SK-N-MC (cell line): Measurements from ENCODE around the gene SH3RF3.

ENCODE experiments used
- DNase-seq: peaks from one replicate; pipeline ENCODE4 v3.0.0-alpha.2; 2011; ENCODE audit warnings: low read depth, low spot score
- H3K27ac ChIP-seq: fragments of 200-600 bp; sonication (generic); 2 replicates; pipeline ENCODE4 v1.5.1; 2016; ENCODE audit warnings: mixed run types
- H3K36me3 ChIP-seq: fragments of 200-600 bp; sonication (generic); 2 replicates; pipeline ENCODE4 v1.6.1; 2017; ENCODE audit warnings: antibody characterized with exemption, low read length, mixed read lengths; ENCODE audit not compliant: insufficient read depth
- H3K4me3 ChIP-seq: fragments of 200-600 bp; sonication (generic); 2 replicates; pipeline ENCODE4 v1.5.1; 2016
- H3K9ac ChIP-seq: fragments of 200-600 bp; sonication (generic); 2 replicates; pipeline ENCODE4 v1.8.0; 2017; ENCODE audit warnings: mixed run types, mixed read lengths; ENCODE audit not compliant: insufficient read length
- H3K9me3 ChIP-seq: fragments of 200-600 bp; sonication (generic); 2 replicates; pipeline ENCODE4 v1.6.1; 2017; ENCODE audit warnings: low read depth, mild to moderate bottlenecking, antibody characterized with exemption, low read length, moderate library complexity, mixed read lengths
- EZH2 ChIP-seq: fragments of 200-600 bp; sonication (generic); IDR thresholded peaks from one replicate; pipeline ENCODE4 v1.6.1; 2017; ENCODE audit warnings: antibody characterized with exemption
- FOXP2 ChIP-seq: optimal IDR thresholded peaks from 2 replicates; pipeline ENCODE3; 2011; ENCODE audit warnings: mild to moderate bottlenecking, moderate library complexity; ENCODE audit not compliant: insufficient read depth; ENCODE audit errors: extremely low read length, control extremely low read depth
- POLR2AphosphoS5 ChIP-seq: IDR thresholded peaks from 2 replicates; pipeline ENCODE4 v1.6.1; 2012; ENCODE audit warnings: mild to moderate bottlenecking, low read depth, low read length, borderline replicate concordance

Gene SH3RF3

DNA sequence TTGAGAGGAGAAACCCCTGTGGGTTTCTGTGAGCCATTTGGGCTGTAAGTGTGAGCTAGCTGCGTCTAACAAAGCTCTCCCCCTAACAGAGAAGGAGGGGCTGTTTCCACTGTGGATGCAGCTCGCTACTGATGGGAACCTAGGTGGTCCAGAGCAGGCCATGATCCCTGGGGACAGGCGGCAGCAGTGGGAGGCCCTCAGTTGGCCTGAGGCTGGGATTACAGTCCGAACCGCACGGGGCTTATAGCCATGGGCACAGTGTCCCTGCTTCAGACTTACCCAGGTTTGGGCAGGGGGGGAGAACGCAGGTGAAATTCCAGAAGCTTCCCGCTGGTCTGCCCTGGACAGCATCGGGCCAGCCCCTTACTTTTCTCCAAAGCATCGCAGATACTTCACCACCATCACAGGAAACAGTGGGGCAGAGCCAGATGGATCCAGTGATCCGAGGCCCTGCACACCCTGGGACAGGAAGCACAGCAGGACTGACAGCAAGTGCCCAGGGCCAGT is 345.4 kb downstream of the SH3RF3 start:
- Histone ChIP-seq H3K9me3 (no peaks in the 10 kb centered on the region), H3K27ac (no peak overlapping the region), H3K9ac (no peak overlapping the region), H3K36me3 (no peaks in the 10 kb centered on the region), H3K4me3 (no peak overlapping the region)
- TF ChIP-seq EZH2 (no peak), FOXP2 (no peak), POLR2AphosphoS5 (no peak)
- DNase-seq, result no peak

DNA sequence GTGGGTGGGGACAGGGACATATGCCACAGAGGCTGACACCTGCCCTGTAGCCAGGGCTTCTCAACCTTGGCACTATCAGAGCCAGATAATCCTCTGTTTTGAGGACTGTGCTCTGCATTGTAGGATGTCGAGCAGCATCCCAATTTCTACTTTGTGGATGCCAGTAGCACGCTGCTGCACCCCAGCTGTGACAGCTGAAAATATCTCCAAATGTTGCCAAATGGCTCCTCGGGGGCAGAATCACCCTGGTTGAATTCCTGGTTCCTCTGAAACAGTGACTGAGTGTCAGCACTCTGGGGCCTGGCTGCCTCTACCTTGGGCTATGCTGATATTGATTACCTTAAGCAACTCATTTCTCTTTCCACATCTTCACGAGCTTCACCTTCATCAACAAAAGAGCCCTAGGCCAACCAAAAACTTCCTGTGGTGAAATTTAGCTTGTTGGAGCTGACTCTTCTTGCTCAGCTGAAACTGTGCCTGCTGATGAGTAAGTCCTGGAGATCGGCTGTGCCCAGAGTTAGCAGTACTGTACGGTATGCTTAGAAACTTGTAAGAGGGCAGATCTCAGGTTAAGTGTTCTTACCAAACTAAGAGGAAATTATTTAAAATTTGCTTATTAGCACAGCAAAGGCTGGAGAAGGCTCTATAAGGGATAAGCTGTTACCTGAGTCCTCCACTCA is 346.7 kb downstream of the SH3RF3 start:
- Histone ChIP-seq H3K4me3 (no peak overlapping the region), H3K27ac (no peak overlapping the region), H3K9ac (no peak overlapping the region), H3K36me3 (no peaks in the 10 kb centered on the region), H3K9me3 (no peaks in the 10 kb centered on the region)
- no peak for DNase-seq
- TF ChIP-seq POLR2AphosphoS5 (no peak), EZH2 (no peak), FOXP2 (no peak)

- Histone ChIP-seq H3K9ac (no peak overlapping the region), H3K27ac (no peak overlapping the region), H3K36me3 (no peaks in the 10 kb centered on the region), H3K9me3 (no peaks in the 10 kb centered on the region), H3K4me3 (no peak overlapping the region)
- DNase-seq, result no peak
- TF ChIP-seq POLR2AphosphoS5 (no peak), FOXP2 (no peak), EZH2 (no peak)
Observed at GRCh38 chr2:109476641-109477441, 347.8 kb downstream of the SH3RF3 start.

DNA sequence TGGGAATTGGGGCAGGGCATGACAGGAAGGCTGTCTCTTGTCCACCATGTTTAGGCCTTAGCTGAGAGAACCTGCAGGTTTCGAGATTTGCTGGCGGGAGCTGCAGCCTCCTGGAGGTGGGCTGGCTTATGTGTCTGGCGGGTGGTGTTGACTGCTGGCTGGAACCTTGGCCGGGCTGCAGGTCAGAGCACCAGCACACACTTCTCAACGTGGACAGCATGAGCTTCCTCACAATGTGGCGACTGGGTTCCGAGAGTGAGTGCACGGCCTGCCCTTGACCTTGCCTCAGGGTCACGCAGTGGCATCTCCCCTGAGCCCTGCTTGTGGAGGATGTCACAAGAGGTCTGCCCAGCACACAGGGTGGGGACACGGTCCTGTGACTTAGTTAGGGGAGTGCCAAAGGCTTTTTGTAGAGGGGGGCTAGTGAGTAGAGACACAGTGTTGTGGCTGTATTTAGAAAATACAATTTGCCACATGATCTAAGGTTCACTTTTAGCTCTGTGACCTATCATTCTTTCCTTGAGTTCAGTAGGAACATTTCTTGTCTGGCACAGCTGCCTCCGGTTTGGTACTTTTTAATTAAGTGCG is 350.0 kb downstream of the SH3RF3 start:
- Histone ChIP-seq H3K4me3 (no peak overlapping the region), H3K36me3 (no peaks in the 10 kb centered on the region), H3K9me3 (no peaks in the 10 kb centered on the region), H3K9ac (no peak overlapping the region), H3K27ac (no peak overlapping the region)
- TF ChIP-seq POLR2AphosphoS5 (no peak), EZH2 (peak; percentile 0)
- no peak for DNase-seq

- H3K36me3 ChIP-seq, result no peaks in the 10 kb centered on the region
- no peak for TF ChIP-seq POLR2AphosphoS5
- TF ChIP-seq FOXP2, result no peak
- no peak for TF ChIP-seq EZH2
- H3K9ac ChIP-seq, result no peak overlapping the region
- DNase-seq, result no peak
- H3K27ac ChIP-seq, result no peak overlapping the region
- H3K9me3 ChIP-seq, result no peaks in the 10 kb centered on the region
- H3K4me3 ChIP-seq, result no peak overlapping the region
Observed at GRCh38 chr2:109479804-109480203, 350.8 kb downstream of the SH3RF3 start.

- H3K36me3 ChIP-seq, result no peaks in the 10 kb centered on the region
- no peaks in the 10 kb centered on the region for H3K9me3 ChIP-seq
- H3K27ac ChIP-seq, result no peak overlapping the region
- DNase-seq, result no peak
- H3K4me3 ChIP-seq, result no peak overlapping the region
- TF ChIP-seq EZH2 (no peak), FOXP2 (no peak), POLR2AphosphoS5 (no peak)
- no peak overlapping the region for H3K9ac ChIP-seq
Observed at GRCh38 chr2:109480486-109481195, 351.6 kb downstream of the SH3RF3 start.

GRCh38 chr2:109481196-109481555 is 352.2 kb downstream of the SH3RF3 start:
- Histone ChIP-seq H3K4me3 (no peak overlapping the region), H3K9ac (no peak overlapping the region), H3K36me3 (no peaks in the 10 kb centered on the region), H3K9me3 (no peaks in the 10 kb centered on the region), H3K27ac (no peak overlapping the region)
- no peak for TF ChIP-seq POLR2AphosphoS5
- TF ChIP-seq EZH2, result no peak
- no peak for TF ChIP-seq FOXP2
- DNase-seq, result no peak

- Histone ChIP-seq H3K4me3 (no peak overlapping the region), H3K27ac (no peak overlapping the region), H3K36me3 (no peaks in the 10 kb centered on the region), H3K9me3 (no peaks in the 10 kb centered on the region), H3K9ac (no peak overlapping the region)
- no peak for DNase-seq
- TF ChIP-seq POLR2AphosphoS5 (no peak), EZH2 (no peak), FOXP2 (no peak)
Observed at GRCh38 chr2:109481599-109481998, 352.6 kb downstream of the SH3RF3 start.
